Hepatic stellate cell (primary cell): ENCODE data around the gene RBM39.
A peak's percentile ranks its signal among the peaks of the same experiment; 100 is the strongest.

ENCODE experiments used
- DNase-seq: peaks from one replicate; pipeline ENCODE4 v3.0.0; 2011; ENCODE audit warnings: low spot score

Gene RBM39

GRCh38 chr20:35669221-35669620 lies 72.8 kb downstream of the RBM39 start:
- DNase-seq, result no peak

GRCh38 chr20:35665949-35666288 lies 76.1 kb downstream of the RBM39 start:
- DNase-seq, result no peak

GRCh38 chr20:35664466-35665206 lies 77.4 kb downstream of the RBM39 start, which contains the start of the genes CPNE1 and RBM12:
TSS of gene CPNE1 (minus strand) at chr20:35664900. CDS start at chr20:35632923, 31,977 bp downstream.
TSS of gene RBM12 (minus strand) at chr20:35664900. CDS start at chr20:35655322, 9,578 bp downstream.
- DNase-seq, result peak; percentile 99

GRCh38 chr20:35663516-35664465 lies 78.3 kb downstream of the RBM39 start:
- DNase-seq, result peak; percentile 27

- no peak for DNase-seq
These were observed 79.5 kb downstream of the RBM39 start for GRCh38 chr20:35662551-35662950.

- DNase-seq, result no peak
These were observed 80.2 kb downstream of the RBM39 start for GRCh38 chr20:35661908-35662307.

GRCh38 chr20:35661053-35661452 lies 81.0 kb downstream of the RBM39 start:
- no peak for DNase-seq

- DNase-seq, result no peak
These were observed 81.7 kb downstream of the RBM39 start for GRCh38 chr20:35660122-35660937.

GRCh38 chr20:35657271-35657670 lies 84.8 kb downstream of the RBM39 start:
- no peak for DNase-seq

- DNase-seq, result no peak
These were observed 87.6 kb downstream of the RBM39 start for GRCh38 chr20:35654415-35654814.

GRCh38 chr20:35653893-35654292 lies 88.2 kb downstream of the RBM39 start:
- no peak for DNase-seq
